NCI-H2107 treated with DMSO at 0.1 percent for 48 hours (cell line): ENCODE data around the gene USP34.
"Not testable (repeated sequence)": the region's sequence is repeated elsewhere in the genome, so short reads cannot be mapped to it uniquely, and the experiment has no call there.

Experiments
- DNase-seq: peaks from one replicate; lab custom pipeline; 2025; ENCODE audit not compliant: unreplicated experiment; lab: John Stamatoyannopoulos, UW

Gene USP34

GRCh38 chr2:61463769-61464475, 7.0 kb downstream of the USP34 start:
- DNase-seq = no peak

GRCh38 chr2:61461404-61461803, 9.5 kb downstream of the USP34 start:
- DNase-seq = no peak

GRCh38 chr2:61460163-61460562, 10.7 kb downstream of the USP34 start:
- no peak for DNase-seq

- DNase-seq = no peak
Measured at GRCh38 chr2:61456746-61457420, 14.0 kb downstream of the USP34 start.

GRCh38 chr2:61456070-61456745, 14.7 kb downstream of the USP34 start:
- DNase-seq = no peak

GRCh38 chr2:61454972-61455371, 15.9 kb downstream of the USP34 start:
- DNase-seq = not testable (repeated sequence)

- DNase-seq = no peak
Measured at GRCh38 chr2:61454383-61454782, 16.5 kb downstream of the USP34 start.

- no peak for DNase-seq
Measured at GRCh38 chr2:61452392-61452791, 18.5 kb downstream of the USP34 start.

GRCh38 chr2:61451178-61451577, 19.7 kb downstream of the USP34 start:
- no peak for DNase-seq

GRCh38 chr2:61450144-61450543, 20.7 kb downstream of the USP34 start:
- no peak for DNase-seq

- DNase-seq = no peak
Measured at GRCh38 chr2:61448229-61448628, 22.7 kb downstream of the USP34 start.

- not testable (repeated sequence) for DNase-seq
Measured at GRCh38 chr2:61446971-61447370, 23.9 kb downstream of the USP34 start.

- DNase-seq = no peak
Measured at GRCh38 chr2:61443342-61444041, 27.4 kb downstream of the USP34 start.

- no peak for DNase-seq
Measured at GRCh38 chr2:61439241-61440002, 31.5 kb downstream of the USP34 start.

GRCh38 chr2:61438670-61439069, 32.2 kb downstream of the USP34 start:
- no peak for DNase-seq

- DNase-seq = no peak
Measured at GRCh38 chr2:61437170-61437569, 33.7 kb downstream of the USP34 start.

GRCh38 chr2:61436092-61436491, 34.8 kb downstream of the USP34 start:
- DNase-seq = no peak

- no peak for DNase-seq
Measured at GRCh38 chr2:61435291-61435690, 35.6 kb downstream of the USP34 start.

GRCh38 chr2:61434314-61434713, 36.6 kb downstream of the USP34 start:
- no peak for DNase-seq

GRCh38 chr2:61433606-61434005, 37.3 kb downstream of the USP34 start:
- DNase-seq = no peak

- no peak for DNase-seq
Measured at GRCh38 chr2:61432990-61433389, 37.9 kb downstream of the USP34 start.
